ENCODE results near the gene ZNF3.

The ZNF3 gene

GRCh38 chr7:100126239-100126930 lies 44.9 kb upstream of the ZNF3 start:
- H3K4me3 ChIP-seq (ENCODE audit: low read depth, low read length) = peak overlapping the region; percentile 92
- peak; percentile 10 for TF ChIP-seq CTCF (conservative IDR thresholded peaks at IDR 0.05; ENCODE audit: low read depth, low read length)
- no peak for DNase-seq (ENCODE audit: low read depth)

GRCh38 chr7:100124301-100125230 lies 43.0 kb upstream of the ZNF3 start:
- DNase-seq (ENCODE audit: low read depth) = no peak
- H3K4me3 ChIP-seq (ENCODE audit: low read depth, low read length) = no peak overlapping the region
- no peak for TF ChIP-seq CTCF (conservative IDR thresholded peaks at IDR 0.05; ENCODE audit: low read depth, low read length)

GRCh38 chr7:100122568-100122967 lies 41.0 kb upstream of the ZNF3 start:
- TF ChIP-seq CTCF (conservative IDR thresholded peaks at IDR 0.05; ENCODE audit: low read depth, low read length) = no peak
- DNase-seq (ENCODE audit: low read depth) = no peak
- no peak overlapping the region for H3K4me3 ChIP-seq (ENCODE audit: low read depth, low read length)

GRCh38 chr7:100122067-100122466 lies 40.5 kb upstream of the ZNF3 start:
- DNase-seq (ENCODE audit: low read depth) = no peak
- no peak for TF ChIP-seq CTCF (conservative IDR thresholded peaks at IDR 0.05; ENCODE audit: low read depth, low read length)
- no peak overlapping the region for H3K4me3 ChIP-seq (ENCODE audit: low read depth, low read length)

- peak overlapping the region; percentile 9 for H3K4me3 ChIP-seq (ENCODE audit: low read depth, low read length)
- DNase-seq (ENCODE audit: low read depth) = no peak
- TF ChIP-seq CTCF (conservative IDR thresholded peaks at IDR 0.05; ENCODE audit: low read depth, low read length) = no peak
Measured at GRCh38 chr7:100120733-100121036, 39.2 kb upstream of the ZNF3 start.

- H3K4me3 ChIP-seq (ENCODE audit: low read depth, low read length) = peak overlapping the region; percentile 92
- no peak for TF ChIP-seq CTCF (conservative IDR thresholded peaks at IDR 0.05; ENCODE audit: low read depth, low read length)
- DNase-seq (ENCODE audit: low read depth) = peak; percentile 60
Measured at GRCh38 chr7:100119970-100120732, 38.6 kb upstream of the ZNF3 start.
